Tongue (tissue), 2 donors: ENCODE data around the gene MYO1E. TPM values are rescaled to one million over a fixed set of nuclear protein-coding genes. Genes with fewer than 3 reads are reported as not detected.
"Not testable (repeated sequence)": the region's sequence is repeated elsewhere in the genome, so short reads cannot be mapped to it uniquely, and the experiment has no call there.

Experiments
- DNase-seq: peaks from one replicate; pipeline ENCODE4 v3.0.0-alpha.2; 2015
- total RNA-seq: library from RNA; depleted of rRNA; stranded (reverse); fragments of >200 nt; gene quantifications from one replicate; pipeline ENCODE4 v1.2.3, GENCODE V29; 2014

Gene MYO1E
- total RNA-seq, 1 donor from 2014 or later: 66.6 TPM

DNA sequence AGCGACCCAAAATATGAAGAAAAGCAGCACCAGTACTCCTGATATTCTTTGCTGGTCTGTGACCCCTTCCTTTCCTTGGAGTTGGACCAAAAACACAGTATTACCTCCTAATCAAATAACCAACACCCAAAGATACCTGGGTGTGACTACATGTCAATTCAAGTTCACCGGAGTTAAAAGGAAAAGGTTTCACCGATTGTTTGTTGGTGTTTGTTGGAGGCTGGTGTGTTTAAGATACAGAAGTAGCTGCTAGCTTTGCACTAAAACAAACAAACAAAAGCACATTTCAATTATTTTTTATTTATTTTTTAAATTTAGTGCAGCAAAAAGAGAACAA, 81.5 kb downstream of the MYO1E start:
- no peak for DNase-seq

DNA sequence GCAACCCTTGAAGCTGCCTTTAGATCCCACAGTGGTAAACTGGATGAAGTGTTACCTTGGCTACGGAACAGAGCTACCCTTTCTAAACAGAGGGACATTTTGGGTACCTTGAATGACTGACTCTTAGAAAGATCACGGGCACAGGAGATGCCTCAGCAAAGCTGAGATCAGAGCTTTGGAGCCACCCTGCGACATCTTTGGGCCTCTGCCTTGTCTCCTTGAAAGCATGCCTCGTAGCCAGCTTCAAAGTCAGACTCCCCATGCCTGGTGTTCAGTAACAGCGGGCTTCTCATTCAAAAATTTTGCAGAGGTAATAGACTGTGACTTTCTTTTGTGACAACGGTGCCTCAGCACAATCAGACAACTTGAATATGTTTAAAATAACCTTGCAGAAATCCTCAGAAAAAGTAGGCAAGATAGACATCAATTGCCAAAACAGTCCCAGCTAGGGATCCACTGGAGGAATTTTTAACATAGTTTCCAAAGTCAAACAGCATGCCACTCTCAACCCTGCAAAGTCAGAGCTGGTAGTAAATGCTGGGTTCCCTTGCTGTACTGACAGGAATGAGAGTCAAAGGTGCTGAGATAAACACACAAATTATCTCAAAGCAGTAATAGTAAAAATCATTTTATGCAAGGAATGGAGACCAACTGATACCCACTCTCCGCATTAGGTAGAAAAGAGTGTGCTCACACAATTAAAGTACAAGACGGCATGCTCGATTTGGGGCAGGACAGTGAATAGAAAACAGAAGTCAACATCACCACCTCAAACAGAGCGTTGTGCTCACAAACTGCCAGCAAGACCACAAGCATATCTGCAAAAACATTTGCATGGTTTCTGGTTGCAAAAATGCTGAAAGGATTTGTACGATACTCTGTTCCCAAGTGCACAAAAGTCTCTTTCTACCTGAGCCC, 82.1 kb downstream of the MYO1E start:
- DNase-seq: no peak

DNA sequence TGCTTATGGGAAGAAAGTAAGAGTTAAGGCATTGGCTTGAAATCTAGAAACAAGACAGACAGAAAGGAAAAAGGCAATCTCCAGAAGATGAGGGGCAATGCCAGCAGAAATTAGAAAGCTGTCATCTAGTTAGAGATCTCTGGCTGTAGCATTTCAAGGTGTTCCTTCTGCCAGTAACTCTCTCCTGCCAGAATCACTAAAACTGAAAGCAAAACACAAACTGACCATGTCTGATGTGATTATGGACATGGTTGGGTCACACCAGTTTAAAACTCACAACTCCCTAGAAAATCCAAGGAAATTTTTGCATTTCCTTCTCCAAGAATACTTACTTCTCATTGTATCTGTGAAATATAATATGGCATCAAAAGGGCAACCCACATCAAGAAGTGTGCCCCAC, 83.1 kb downstream of the MYO1E start:
- DNase-seq: no peak

DNA sequence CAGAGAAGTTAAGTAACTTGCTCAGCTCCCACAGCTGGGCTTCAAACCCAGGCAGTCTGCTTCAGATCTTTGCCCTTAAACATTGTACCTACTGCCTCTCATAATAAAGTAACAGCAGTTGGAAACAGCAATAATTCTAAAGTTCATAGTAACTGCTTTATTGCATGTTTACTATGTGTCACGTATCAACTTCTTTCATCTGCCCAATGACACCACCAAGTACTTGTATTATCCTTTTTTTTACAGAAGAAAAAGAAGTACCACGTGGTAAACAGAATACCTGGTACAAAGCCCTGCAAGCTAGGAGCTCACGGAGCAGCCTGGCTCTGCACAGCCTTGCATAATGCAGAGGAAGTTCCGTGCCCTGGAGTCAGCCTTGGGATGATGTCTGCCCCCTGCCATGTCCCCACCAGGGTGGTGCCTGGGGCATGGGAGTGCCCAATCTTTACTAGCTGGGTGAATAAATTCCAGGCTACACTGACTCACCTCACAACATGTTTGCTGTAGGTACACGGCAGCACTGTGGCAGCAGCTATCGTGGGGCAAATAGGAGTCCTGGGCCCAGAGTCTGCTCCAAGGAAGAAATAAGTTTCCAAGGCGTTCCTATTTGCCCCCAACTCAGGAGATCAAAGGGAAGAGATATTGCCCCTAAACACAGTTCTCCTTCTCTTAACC, 88.8 kb downstream of the MYO1E start:
- DNase-seq: no peak

DNA sequence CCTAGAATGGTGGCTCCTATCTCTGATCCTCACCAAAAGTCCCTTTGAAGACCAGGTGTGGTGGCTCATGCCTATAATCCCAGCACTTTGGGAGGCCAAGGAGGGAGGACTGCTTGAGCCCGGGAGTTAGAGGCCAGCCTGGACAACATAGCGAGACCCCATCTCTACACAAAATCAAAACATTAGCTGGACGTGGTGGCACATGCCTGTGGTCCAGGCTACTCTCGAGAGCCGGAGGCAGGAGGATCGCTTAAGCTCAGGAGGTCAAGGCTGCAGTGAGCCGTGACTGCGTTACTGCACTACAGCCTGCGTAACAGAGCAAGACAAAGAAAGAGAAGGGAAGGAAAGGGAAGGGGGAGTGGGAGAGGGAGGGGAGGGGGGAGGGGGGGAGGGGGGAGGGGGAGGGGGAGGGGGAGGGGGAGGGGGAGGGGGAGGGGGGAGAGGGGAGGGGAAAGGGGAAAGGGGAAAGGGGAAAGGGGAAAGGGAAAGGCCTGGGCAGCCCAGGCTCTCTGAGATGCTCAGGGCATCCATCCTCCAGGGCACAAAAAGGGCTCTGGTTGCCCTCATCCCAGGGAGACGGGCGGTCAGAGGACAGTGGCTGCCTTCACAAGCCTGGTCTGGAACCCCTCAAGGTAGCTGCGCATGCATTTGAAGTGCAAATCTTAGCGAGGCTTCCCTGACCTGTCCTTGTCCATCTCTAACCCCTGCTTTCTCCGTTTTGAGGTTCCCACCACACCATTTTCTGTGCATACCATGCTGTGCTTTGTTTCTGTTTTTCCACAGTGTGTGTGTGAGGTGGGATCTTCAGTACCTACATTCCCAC, 89.9 kb downstream of the MYO1E start:
- no peak for DNase-seq

DNA sequence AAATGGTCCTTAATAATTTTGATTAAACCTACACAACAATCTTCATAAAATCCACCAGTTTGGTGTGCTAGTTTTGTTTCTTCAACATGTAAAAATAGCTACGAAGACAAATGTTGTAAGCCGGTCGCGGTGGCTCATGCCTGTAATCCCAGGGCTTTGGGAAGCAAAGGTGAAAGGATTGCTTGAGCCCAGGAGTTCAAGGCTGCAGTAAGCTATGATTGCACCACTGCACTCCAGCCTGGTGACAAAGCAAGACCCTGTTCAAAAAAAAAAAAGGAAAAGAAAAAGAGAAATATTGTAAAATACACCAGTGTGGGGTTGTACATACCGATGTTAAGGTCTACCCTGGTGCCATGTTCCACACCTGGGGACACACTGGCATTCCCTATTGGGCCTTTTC, 91.0 kb downstream of the MYO1E start:
- no peak for DNase-seq

DNA sequence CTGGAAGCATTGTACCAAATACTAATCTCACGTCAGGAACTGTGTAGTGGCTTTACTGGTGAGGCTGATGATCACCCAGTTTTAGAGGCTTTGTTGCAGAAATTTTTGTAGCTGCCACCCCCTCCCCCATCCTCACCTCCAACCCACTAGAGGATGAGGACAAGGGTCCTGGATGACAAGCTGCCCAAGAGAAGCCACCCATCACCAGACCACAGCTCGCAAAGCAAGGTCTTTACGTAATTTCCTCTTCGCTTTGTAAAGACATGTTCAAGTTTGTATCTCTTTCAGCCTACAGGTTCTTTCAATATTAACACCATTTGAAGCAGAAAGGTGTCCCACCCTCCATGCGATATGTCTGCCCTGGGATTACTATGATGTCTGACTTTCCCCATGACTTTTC, 91.8 kb downstream of the MYO1E start:
- DNase-seq: no peak

DNA sequence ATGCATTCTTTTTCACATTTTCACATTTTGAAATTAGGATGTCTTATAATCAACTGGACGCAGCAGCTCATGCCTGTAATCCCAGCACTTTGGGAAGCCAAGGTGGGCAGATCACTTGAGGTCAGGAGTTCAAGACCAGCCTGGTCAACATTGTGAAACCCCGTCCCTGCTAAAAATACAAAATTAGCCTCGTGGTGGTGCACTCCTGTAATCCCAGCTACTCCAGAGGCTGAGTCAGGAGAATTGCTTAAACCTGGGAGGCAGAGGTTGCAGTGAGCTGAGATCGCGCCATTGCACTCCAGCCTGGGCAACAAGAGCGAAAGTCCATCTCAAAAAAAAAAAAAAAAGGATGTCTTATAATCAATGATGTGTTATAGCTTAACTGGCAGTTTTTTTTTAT, 92.4 kb downstream of the MYO1E start:
- DNase-seq: not testable (repeated sequence)

DNA sequence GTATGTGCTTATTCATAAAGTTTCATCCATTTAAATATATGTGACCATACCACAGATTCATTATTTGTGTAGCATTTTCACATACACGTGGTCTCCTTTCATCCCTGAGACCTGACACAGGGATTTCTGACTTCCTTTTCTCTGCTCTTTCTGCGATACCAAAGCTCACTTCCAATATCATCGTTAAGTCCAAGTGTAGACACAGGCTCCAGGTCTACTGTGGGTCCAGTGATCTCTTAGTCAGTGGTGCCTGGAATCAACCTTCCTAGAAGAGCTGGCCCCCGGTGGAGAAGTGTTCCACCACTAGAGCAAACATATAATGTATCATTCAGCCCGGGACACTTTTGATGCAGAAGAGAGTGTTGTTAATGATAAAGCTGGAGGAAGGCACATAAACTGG, 93.6 kb downstream of the MYO1E start:
- no peak for DNase-seq

DNA sequence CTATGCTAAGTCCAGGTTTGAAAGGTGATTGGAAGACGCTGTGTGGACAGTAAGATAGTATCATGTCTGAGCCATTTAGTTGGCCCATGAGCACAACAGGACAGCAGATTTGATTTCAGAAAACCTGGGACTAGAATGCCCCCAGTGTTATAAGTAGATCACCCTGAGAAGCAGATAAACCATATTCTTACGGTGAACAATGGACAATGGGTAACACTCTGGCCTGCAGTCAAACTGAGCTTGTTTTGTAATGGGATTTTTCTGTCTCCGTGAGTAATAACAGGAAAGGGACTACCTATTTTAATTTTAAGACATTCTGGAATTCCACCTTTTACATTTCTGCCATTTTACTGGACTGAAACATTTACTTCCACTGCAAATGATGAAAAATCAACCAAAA, 94.6 kb downstream of the MYO1E start:
- no peak for DNase-seq

DNA sequence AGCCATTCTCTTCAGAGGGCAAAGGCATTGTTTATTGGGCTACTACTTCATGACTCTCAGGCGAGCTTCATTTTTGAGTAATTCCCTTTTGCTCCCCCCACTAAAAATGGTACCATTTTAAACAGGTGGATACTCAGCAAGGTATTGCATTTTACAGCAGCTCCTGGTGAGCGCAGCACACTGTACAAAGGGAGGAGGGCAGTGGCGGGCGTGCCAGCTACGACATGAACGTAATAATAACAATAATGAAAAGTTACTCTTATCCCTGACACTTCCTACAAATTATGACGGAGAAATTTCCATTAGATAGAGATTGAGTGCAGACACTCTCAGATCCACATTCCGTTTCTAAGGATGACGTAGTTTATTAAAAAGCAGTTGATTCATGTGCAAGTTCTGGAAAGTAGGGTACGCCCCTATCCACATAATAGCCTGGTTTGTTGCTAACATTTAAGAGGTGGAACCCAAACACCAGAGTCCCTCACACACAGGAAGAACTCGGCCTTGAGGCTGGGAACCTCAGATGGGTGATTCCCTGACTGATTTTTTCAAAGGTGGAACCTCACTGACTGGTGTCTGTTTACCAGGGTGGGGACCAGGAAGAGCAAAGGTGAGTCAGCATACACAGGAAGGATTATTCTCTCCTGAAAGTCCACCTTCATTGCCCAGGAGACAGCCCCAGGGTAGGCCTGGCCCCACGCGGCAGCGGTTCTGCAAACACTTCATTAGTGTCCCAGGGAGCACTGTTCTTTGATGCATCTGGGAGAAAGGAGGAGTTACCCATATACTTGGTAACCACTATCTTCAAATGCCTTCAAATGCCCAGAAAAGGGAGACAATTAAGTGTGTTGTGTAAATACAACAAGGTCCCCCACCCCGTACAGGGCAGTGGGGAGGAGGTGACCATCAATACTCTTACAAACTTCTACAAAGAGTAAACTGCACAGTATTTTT, 96.2 kb downstream of the MYO1E start:
- no peak for DNase-seq

DNA sequence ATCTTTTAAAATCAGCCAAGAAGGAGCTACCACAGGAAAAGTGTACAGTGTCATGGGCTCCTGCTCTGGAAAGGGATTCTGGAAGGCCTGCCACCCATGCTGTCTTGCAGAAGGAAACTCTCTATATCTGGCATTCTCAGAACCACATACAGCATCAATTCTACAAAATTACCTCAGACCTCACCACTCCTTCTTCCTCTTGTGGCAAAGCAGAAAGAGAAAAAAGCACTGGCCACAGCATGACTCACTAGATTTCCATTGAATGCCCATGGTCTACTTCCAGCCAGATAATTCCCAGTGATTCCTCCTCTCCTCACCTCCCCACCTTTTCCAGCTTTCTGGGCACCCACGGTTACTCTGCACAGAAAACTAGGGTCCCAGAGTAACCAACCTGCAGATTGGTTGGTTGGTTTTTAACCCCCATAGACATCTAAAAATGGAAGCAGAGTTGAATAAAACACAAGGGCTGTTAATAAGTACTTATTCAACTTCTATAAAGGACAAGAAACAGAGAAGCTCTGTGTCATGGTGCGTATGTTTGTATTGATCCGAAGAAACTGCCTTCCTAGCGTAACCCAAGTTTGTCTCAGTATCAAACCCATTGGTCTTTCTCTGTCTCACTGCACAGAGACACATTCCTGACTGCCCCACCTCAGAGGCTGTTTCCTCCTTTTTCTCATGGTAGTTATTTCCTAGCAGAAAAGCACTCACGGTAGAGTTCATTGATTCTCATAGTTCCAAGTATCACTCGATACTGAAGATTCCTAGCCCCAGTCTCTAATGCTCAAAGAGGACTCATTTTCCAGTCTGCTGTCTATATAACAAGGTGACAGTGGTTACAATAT, 98.3 kb downstream of the MYO1E start:
- DNase-seq: no peak

DNA sequence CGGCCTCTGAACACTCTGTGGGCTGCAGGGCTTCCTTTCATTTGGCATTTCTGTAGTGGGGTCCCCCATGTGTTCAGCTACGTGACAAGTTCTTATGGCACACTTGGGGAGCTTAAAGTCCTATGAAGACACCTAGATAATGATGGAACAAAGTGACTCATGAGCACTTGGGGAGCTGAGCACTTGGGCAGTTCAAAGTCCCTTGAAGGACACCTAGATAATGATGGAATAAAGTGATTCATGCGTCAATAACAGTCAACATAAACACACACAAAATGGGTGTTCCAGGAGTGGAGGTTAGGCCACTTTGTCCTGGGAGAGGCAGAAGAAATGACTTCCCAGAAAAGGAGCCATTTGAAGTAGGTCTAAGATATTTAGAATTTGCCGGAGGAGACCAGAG, 99.4 kb downstream of the MYO1E start:
- no peak for DNase-seq

DNA sequence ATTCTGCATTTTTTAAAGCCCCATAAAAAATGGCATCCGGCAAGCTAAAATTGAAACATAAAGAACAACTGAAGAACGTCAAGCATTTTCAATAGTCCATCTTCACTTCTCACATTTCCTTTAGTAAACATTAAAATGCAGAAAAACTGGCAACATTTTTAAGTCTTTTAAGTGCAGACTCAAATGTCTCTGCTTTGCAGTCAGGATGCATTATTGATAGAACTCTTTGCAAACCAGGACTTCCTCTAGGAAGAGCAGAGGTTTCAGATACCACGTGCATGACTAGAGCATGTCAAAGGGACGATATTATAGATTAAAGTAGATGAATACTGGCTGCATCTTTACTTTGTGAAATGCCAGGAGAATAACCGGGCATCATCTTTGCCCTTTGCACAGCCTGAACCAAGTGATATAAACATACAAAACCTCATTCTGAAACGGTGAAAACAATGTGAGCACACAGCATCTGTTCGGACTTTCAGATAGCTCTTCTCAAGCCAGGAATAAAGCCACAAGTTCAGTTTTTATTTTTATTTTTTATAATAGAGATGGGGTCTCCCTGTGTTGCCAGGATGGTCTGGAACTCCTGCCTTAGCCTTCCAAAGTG, 101.0 kb downstream of the MYO1E start:
- DNase-seq: no peak

DNA sequence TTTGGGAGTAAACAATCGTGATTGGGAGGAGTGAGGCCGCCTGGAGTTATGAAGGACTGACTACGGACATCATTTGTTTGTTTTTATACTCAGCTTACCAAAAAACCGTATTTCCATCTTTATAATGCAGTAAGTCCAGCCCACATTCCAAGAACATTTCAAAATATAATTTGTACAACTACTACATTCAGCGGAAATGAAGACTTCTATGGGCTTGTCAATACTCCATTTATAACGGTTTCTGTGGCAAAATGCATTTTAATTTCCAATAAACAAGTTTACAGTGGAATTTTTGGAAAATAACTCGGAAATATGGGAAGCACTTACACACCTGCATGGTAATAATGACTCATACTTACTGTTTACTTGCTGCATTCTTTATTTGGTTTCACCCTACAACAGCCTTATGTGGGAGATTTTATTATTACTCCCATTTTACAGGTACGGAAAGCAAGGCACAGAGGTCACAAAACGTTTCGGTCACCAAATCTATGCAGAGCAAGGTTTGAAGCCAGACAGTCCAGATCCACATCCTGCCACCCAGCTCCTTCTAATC, 103.7 kb downstream of the MYO1E start:
- DNase-seq: no peak

DNA sequence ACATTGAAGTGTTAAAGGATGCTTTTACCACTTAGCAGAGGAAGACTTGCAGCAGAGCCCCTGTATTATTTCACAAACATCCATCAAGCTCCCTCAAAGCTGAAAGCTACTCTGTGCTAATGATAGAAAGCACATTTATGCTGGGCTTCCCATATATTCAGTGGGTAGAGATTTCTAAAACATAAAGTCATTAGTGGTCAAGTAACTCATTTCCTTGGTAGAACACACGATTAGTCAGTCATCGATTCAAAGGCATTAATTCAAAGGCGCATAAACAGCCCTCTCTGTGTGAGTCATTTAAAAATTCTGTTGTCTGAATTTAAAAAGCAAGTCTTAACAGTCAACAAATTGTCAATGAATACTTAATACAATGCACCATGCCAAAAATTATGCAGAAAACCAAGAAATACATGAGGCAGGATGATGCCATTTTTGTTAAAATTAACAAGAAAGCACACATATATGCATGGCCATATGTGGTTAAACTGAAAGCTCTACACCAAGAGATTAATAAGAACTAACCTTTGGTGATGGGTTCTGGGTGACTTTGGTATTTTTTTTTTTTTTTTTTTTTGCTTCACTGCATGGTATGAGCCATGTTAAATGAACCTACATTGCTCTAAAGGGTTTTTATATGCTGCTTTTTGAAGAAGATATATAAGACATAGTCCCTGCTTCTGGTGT, 104.4 kb downstream of the MYO1E start:
- DNase-seq: no peak

DNA sequence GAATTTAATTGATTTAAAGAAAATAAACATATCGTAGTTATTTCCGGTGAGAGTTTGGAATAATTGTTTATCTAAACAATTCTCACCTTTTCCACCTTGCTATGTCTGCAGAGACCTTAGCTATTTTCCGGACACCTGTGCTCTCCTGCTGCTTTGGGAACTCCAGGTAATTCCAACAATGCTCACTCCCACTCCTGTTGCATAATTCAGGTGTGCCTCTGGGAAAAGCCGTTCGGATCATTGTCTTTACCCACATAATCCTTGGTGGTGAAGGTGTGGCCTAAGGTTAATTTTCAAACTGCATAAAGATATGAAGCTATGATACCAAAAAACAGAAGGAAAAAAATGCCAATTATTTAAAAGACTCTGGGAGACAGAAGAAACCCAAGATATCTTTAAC, 106.6 kb downstream of the MYO1E start:
- no peak for DNase-seq

DNA sequence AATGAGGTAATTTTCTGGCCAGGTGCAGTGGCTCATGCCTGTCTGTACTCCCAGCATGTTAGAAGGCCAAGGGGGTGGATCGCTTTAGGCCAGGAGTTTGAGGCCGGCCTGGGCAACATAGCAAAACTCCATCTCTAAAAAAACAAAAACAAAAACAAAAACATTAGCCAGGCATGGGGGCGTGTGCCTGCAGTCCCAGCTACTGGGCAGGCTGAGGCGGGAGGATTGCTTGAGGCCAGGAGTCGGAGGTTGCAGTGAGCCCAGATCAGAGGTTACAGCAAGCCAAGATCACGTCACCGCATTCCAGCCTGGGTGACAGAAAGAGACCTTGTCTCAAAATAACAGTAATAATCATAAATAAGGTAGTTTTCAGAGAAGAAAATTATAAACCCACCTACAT, 110.4 kb downstream of the MYO1E start:
- DNase-seq: no peak

DNA sequence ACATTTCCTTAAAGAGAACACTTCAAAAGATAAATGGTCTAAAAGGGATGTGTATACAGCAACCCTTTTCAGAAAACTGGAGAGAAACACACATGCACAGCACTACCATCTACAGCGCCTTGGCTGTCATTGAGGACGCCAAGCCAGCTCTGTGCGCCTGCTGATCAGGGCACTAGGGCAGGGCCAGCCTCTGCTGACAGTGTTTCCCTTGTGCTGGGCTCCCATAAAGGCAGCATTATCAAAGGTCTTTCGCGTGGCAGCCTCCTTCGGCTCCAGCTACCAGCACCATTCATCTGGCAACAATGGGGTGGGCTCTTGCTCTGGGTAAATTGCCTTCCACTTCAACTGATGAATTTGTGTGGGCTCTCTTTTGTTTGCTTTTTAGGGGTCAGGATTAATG, 112.6 kb downstream of the MYO1E start:
- DNase-seq: peak; percentile 13
